Activated naive CD8-positive, alpha-beta T cell treated with anti-CD3 and anti-CD28 coated beads for 36 hours (primary cell): ENCODE measurements around the gene PRSS57. TPM values are rescaled to one million over a fixed set of nuclear protein-coding genes. Genes with fewer than 3 reads are reported as not detected.
A peak's percentile ranks its signal among the peaks of the same experiment; 100 is the strongest.
"Not testable (repeated sequence)": the region's sequence is repeated elsewhere in the genome, so short reads cannot be mapped to it uniquely, and the experiment has no call there.

Source experiments
- DNase-seq: peaks from one replicate; pipeline ENCODE4 v3.0.0; 2021
- H3K27ac Mint-ChIP-seq: one replicate; pipeline ENCODE4 v1.8.0; 2022; ENCODE audit warnings: mild to moderate bottlenecking, moderate library complexity, mixed read lengths
- H3K27me3 Mint-ChIP-seq: one replicate; pipeline ENCODE4 v1.8.0; 2022; ENCODE audit warnings: mild to moderate bottlenecking, mixed read lengths
- H3K36me3 Mint-ChIP-seq: one replicate; pipeline ENCODE4 v1.8.0; 2021; ENCODE audit warnings: mild to moderate bottlenecking, mixed read lengths
- H3K4me1 Mint-ChIP-seq: one replicate; pipeline ENCODE4 v1.8.0; 2021; ENCODE audit warnings: mixed read lengths
- H3K4me3 Mint-ChIP-seq: one replicate; pipeline ENCODE4 v1.8.0; 2022; ENCODE audit warnings: mild to moderate bottlenecking, moderate library complexity, mixed read lengths
- H3K9me3 Mint-ChIP-seq: one replicate; pipeline ENCODE4 v1.8.0; 2022; ENCODE audit warnings: mixed read lengths
- total RNA-seq, 2 experiments: library from RNA; stranded (reverse); gene quantifications; one replicate each; pipeline ENCODE4 v1.2.3, GENCODE V29; 2021

PRSS57 gene
- total RNA-seq, 2 experiments from 2014 or later = not detected

GRCh38 chr19:709965-710571 lies 14.8 kb upstream of the PRSS57 start:
- Mint-ChIP-seq H3K4me3 (no peak overlapping the region), H3K9me3 (no peaks in the 10 kb centered on the region), H3K27me3 (peaks cover 52% of the 10 kb centered on the region), H3K27ac (no peak overlapping the region), H3K36me3 (no peaks in the 10 kb centered on the region), H3K4me1 (no peaks in the 10 kb centered on the region)
- DNase-seq = no peak

DNA sequence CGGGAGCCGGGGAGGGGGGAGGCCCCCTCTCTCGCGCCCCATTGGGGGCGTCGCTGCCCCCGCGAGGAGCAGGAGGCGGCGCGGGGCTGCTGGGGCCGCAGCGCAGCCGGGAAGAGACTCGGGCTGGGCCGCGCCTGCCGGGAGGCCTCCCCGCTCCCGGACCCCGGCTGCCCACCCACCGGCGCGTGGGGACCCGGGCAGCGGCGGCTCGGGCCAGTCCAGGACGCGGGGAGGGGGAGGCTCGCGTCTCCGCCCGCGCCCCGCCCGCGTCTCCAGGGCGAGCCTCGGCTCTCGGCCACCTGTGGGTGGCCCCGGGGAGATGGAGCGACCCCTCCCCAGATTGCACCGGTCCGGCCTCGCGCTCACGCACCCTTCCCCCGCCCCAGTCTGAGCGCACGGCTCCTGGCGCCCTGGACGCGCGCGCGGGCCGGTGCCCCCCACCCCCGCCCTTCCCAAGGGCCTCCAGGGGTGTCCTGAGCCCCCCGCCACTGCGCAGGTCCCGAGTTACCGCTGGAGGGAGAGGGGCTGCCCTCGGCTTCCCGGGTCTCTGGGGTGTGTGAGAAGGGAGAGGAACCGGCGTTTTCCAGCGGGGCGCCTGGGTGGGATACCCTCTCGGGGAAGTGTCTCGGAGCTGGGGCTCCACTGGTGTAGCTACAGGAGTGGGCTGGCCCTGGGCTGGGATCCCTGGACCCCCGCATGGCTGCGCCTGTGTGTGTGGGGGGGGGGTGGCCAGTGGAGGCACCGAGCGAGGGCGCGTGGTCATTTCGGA lies 14.1 kb upstream of the PRSS57 start:
- Mint-ChIP-seq H3K36me3 (no peaks in the 10 kb centered on the region), H3K4me1 (no peaks in the 10 kb centered on the region)

GRCh38 chr19:708154-709143 lies 13.2 kb upstream of the PRSS57 start, which contains the start of gene PALM:
Gene PALM (plus strand): TSS chr19:708935. CDS start chr19:709147, 212 bp downstream.
- no peak within 1 kb of the TSS for H3K27ac Mint-ChIP-seq
- H3K27me3 Mint-ChIP-seq = peaks cover 58% of the 10 kb centered on the region
- DNase-seq = no peak
- no peaks in the 10 kb centered on the region for H3K4me1 Mint-ChIP-seq
- no peak within 1 kb of the TSS for H3K4me3 Mint-ChIP-seq
- H3K36me3 Mint-ChIP-seq = no peaks in the 10 kb centered on the region
- no peaks in the 10 kb centered on the region for H3K9me3 Mint-ChIP-seq

More for the DNA sequence above, 14.1 kb upstream of the PRSS57 start:
- Mint-ChIP-seq H3K27ac (no peak overlapping the region), H3K27me3 (peaks cover 53% of the 10 kb centered on the region), H3K4me3 (no peak overlapping the region), H3K9me3 (no peaks in the 10 kb centered on the region)
- no peak for DNase-seq

DNA sequence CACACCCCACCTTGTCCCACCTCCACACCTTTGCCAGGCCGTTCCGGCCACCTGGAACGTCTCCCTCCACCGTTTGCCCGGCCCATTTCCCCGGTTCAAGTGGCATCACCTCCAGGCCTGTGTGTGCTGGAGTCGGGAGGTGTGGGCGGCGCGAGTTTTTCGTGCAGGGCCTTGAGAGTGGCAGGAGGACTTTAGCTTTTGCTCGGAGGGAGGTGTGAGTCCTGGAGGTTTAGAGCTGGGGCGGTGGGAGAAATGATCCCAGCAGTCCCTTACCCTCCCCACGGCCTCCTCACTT lies 9.1 kb upstream of the PRSS57 start:
- H3K4me1 Mint-ChIP-seq = no peaks in the 10 kb centered on the region
- no peaks in the 10 kb centered on the region for H3K9me3 Mint-ChIP-seq
- no peak overlapping the region for H3K27ac Mint-ChIP-seq
- no peak overlapping the region for H3K4me3 Mint-ChIP-seq
- H3K36me3 Mint-ChIP-seq = no peaks in the 10 kb centered on the region
- DNase-seq = no peak
- peaks cover 52% of the 10 kb centered on the region for H3K27me3 Mint-ChIP-seq

DNA sequence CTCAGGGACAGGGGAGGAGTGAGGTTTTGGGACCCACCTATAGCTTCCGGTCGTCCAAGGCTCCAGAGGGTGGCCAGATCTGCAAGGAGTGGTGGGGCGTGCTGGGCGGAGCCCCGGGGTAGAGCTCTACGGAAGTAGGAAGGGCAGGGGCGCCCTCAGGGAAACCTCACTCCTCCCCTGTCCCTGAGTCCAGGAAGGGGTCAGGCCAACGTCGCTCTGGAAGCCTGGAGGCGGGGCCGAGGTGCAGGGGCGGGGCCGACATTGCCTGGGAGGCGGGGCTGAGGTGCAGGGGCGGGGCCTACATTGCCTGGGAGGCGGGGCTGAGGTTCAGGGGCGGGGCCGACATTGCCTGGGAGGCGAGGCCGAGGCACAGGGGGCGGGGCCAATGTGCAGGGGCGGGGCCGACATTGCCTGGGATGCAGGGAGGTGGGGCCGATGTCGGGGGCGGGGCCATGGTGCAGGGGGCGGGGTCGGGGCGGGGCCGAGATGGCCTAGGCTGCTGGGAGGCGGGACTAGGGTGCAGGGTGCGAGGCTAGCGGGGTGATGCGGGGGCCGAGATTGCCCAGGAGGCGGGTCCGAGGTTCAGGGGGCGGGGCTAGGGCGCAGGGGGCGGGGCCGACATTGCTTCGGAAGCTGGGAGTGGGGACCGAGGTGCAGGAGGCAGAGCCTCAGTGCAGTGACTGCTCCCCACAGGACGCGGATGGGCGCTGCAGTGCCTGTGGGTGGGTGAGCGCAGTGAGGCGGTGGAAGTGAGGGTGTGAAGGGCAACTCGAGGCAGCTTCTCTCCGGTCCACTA lies 8.6 kb upstream of the PRSS57 start:
- H3K4me3 Mint-ChIP-seq = no peak overlapping the region
- DNase-seq = peak; percentile 61
- no peaks in the 10 kb centered on the region for H3K4me1 Mint-ChIP-seq
- H3K27me3 Mint-ChIP-seq = peaks cover 55% of the 10 kb centered on the region
- H3K27ac Mint-ChIP-seq = no peak overlapping the region
- H3K9me3 Mint-ChIP-seq = no peaks in the 10 kb centered on the region
- no peaks in the 10 kb centered on the region for H3K36me3 Mint-ChIP-seq

DNA sequence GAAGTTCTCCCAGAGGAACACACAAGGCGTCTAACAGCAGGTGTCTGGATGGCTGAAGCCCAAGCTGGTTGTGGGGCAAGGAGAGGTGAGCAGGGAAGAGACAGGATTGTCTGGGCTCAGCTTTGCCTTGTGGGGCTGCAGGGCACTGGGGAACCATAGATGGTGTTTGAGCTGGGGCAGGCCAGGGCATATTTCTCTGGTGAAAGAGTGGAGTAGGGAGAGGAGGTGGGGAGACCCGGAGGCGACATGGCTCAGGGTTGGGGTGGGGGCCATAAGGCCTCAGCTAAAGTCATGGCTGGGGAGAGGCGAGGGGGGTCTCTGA lies 8.0 kb upstream of the PRSS57 start:
- no peak overlapping the region for H3K4me3 Mint-ChIP-seq
- H3K27me3 Mint-ChIP-seq = peaks cover 60% of the 10 kb centered on the region
- no peak for DNase-seq
- H3K36me3 Mint-ChIP-seq = no peaks in the 10 kb centered on the region
- no peaks in the 10 kb centered on the region for H3K9me3 Mint-ChIP-seq
- H3K27ac Mint-ChIP-seq = no peak overlapping the region
- no peaks in the 10 kb centered on the region for H3K4me1 Mint-ChIP-seq

- H3K36me3 Mint-ChIP-seq, H3K4me3 Mint-ChIP-seq, H3K27ac Mint-ChIP-seq, H3K4me1 Mint-ChIP-seq, DNase-seq, H3K9me3 Mint-ChIP-seq: not testable (repeated sequence)
- peaks cover 61% of the 10 kb centered on the region for H3K27me3 Mint-ChIP-seq
Observed at GRCh38 chr19:702847-703246, 7.6 kb upstream of the PRSS57 start.

DNA sequence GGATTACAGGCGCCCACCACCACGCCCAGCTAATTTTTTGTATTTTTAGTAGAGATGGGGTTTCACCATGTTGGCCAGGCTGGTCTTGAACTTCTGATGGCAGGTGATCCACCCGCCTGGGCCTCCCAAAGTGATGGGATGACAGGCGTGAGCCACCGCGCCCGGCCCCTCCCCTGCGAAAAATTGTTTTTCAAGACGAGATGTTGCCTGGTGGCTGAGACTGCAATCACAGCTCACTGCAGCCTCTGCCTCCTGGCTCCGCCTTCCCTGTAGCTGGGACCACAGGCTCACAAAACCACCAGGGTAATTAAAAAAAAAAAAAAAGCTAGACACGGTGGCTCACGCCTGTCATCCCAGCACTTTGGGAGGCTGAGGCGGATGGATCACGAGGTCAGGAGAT lies 4.6 kb upstream of the PRSS57 start:
- H3K4me3 Mint-ChIP-seq, H3K36me3 Mint-ChIP-seq, H3K27ac Mint-ChIP-seq, H3K4me1 Mint-ChIP-seq, H3K9me3 Mint-ChIP-seq, DNase-seq: not testable (repeated sequence)
- H3K27me3 Mint-ChIP-seq = peaks cover 59% of the 10 kb centered on the region

- DNase-seq, H3K9me3 Mint-ChIP-seq, H3K4me1 Mint-ChIP-seq, H3K4me3 Mint-ChIP-seq, H3K27ac Mint-ChIP-seq, H3K36me3 Mint-ChIP-seq: not testable (repeated sequence)
- H3K27me3 Mint-ChIP-seq = peaks cover 62% of the 10 kb centered on the region
Observed at GRCh38 chr19:698529-698928, 3.3 kb upstream of the PRSS57 start.

GRCh38 chr19:694481-695351 lies 536 bp downstream of the PRSS57 start:
- H3K4me1 Mint-ChIP-seq = peaks cover 2% of the 10 kb centered on the region
- H3K9me3 Mint-ChIP-seq = no peaks in the 10 kb centered on the region
- H3K27ac Mint-ChIP-seq = no peak overlapping the region
- no peak for DNase-seq
- H3K4me3 Mint-ChIP-seq = no peak overlapping the region
- peaks cover 42% of the 10 kb centered on the region for H3K27me3 Mint-ChIP-seq
- no peaks in the 10 kb centered on the region for H3K36me3 Mint-ChIP-seq

DNA sequence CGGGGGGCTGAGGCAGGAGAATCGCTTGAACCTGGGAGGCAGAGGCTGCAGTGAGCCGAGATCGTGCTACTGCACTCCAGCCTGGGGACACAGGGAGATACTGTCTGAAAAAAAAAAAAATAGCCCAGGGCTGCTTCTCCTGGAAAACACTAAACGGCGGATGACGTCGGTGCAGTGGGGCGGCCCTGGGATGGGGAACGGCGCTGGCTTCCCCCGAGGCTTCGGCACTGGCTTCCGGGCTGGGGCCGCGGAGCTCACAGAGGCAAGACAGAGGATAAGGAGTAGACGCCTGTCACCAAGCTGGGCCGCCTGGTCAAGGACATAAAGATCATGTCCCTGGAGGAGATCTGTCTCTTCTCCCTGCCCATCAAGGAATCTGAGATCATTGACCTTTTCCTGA lies 5.0 kb downstream of the PRSS57 start:
- Mint-ChIP-seq H3K27me3 (peaks cover 10% of the 10 kb centered on the region), H3K4me1 (no peaks in the 10 kb centered on the region), H3K36me3 (no peaks in the 10 kb centered on the region), H3K9me3 (no peaks in the 10 kb centered on the region), H3K4me3 (no peak overlapping the region), H3K27ac (no peak overlapping the region)
- no peak for DNase-seq

DNA sequence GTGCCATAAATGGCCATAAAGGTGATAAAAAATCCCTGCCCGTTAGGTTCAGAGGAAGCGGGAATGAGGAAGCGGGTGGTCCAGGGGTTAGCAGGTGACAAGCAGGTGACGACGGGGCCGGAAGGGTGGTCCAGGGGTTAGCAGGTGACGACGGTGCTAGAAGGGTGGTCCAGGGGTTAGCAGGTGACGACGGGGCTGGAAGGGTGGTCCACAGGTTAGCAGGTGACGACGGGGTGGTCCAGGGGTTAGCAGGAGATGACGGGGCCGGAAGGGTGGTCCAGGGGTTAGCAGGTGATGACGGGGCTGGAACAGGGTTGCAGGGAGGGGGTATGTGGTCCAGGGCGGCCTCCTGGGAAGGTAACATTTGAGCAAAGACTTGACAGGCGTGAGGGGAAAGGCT lies 6.3 kb downstream of the PRSS57 start:
- no peak for DNase-seq
- no peaks in the 10 kb centered on the region for H3K27me3 Mint-ChIP-seq
- no peak overlapping the region for H3K4me3 Mint-ChIP-seq
- no peaks in the 10 kb centered on the region for H3K36me3 Mint-ChIP-seq
- no peaks in the 10 kb centered on the region for H3K4me1 Mint-ChIP-seq
- H3K9me3 Mint-ChIP-seq = no peaks in the 10 kb centered on the region
- H3K27ac Mint-ChIP-seq = no peak overlapping the region

GRCh38 chr19:688214-688613 lies 7.0 kb downstream of the PRSS57 start:
- Mint-ChIP-seq H3K36me3 (no peaks in the 10 kb centered on the region), H3K9me3 (no peaks in the 10 kb centered on the region), H3K27ac (no peak overlapping the region)

DNA sequence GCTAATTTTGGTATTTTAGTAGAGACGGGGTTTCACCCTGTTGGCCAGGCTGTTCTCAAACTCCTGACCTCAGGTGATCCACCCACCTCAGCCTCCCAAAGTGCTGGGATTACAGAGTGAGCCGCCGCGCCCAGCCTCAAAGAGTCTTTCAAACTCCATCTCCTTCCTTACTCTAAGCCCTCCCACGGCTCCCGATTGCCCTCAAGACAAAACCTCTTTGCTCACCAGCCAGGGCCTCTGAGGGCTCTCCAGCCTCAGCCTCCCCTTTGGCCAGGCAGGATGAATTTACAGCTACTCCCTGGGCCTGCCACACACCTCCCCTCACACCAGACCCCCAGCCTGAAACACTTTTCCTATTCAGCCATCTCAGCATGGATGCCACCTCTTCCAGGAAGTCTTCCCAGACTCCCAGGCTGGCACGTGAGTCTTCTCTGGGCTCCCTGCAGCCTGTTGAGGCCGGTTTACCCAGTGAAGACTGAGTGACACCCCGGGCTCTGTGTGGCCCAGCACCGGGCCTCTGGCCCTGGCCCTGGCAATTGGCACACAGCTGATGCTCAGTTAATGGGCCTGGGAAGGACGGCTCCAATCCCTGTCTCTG lies 7.6 kb downstream of the PRSS57 start:
- Mint-ChIP-seq H3K27ac (no peak overlapping the region), H3K9me3 (no peaks in the 10 kb centered on the region), H3K4me3 (no peak overlapping the region), H3K4me1 (no peaks in the 10 kb centered on the region), H3K36me3 (no peaks in the 10 kb centered on the region), H3K27me3 (no peaks in the 10 kb centered on the region)
- DNase-seq = no peak

More at GRCh38 chr19:688214-688613, 7.0 kb downstream of the PRSS57 start:
- Mint-ChIP-seq H3K4me1 (no peaks in the 10 kb centered on the region), H3K27me3 (no peaks in the 10 kb centered on the region), H3K4me3 (no peak overlapping the region)
- DNase-seq = no peak
